Measurements from ENCODE around the gene ZFP36L2.

DNA sequence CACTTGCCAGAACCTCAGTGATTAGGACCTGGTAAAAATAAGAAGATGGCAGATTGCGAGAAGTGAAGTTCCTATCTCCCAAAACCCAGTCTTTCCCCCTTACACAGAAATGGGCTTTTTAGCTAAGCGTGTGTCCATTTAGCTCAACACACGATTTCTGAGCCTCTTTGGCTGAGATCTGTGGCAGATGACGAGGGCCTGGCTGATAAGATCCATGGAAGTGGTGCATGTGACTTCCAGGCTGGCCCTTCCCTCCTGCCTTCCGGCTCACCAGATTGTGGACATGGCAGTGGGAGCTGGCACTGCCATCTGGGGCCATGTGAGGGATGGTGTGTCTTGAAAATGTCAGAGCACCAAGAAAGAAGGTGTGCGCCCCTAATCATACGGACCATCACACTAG is 41.0 kb upstream of the ZFP36L2 start:
- TF ChIP-seq, protein P1, sequence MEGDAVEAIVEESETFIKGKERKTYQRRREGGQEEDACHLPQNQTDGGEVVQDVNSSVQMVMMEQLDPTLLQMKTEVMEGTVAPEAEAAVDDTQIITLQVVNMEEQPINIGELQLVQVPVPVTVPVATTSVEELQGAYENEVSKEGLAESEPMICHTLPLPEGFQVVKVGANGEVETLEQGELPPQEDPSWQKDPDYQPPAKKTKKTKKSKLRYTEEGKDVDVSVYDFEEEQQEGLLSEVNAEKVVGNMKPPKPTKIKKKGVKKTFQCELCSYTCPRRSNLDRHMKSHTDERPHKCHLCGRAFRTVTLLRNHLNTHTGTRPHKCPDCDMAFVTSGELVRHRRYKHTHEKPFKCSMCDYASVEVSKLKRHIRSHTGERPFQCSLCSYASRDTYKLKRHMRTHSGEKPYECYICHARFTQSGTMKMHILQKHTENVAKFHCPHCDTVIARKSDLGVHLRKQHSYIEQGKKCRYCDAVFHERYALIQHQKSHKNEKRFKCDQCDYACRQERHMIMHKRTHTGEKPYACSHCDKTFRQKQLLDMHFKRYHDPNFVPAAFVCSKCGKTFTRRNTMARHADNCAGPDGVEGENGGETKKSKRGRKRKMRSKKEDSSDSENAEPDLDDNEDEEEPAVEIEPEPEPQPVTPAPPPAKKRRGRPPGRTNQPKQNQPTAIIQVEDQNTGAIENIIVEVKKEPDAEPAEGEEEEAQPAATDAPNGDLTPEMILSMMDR (IDR thresholded peaks at IDR 0.05) = no peak
- TF ChIP-seq POLR2A (IDR thresholded peaks at IDR 0.05) (no peak), POLR2AphosphoS5 (IDR thresholded peaks at IDR 0.05) (no peak)

Measured in prostate gland (tissue), 2 donors.